A673 (cell line): ENCODE data around the gene HOXD3. TPM values are rescaled to one million over a fixed set of nuclear protein-coding genes. Genes with fewer than 3 reads are reported as not detected.

Source experiments
- BruUV-seq: library from RNA; stranded (reverse); fragments of 400-500 nt; replicated peaks from 2 replicates; lab custom pipeline; 2021; lab: Mats Ljungman, UMichigan
- CTCF ChIA-PET: fragments of 300-600 bp; sonication (Branson Sonifier 250); formaldehyde crosslinking; loops from one replicate; lab custom pipeline; 2022; ENCODE audit warnings: antibody characterized with exemption; lab: Charles Lee
- POLR2A ChIA-PET: fragments of 300-600 bp; sonication (Branson Sonifier 250); formaldehyde crosslinking; loops from one replicate; lab custom pipeline; 2022; ENCODE audit warnings: antibody characterized with exemption; ENCODE audit not compliant: low non-redundant PET; lab: Charles Lee
- DNase-seq: peaks from one replicate; pipeline ENCODE4 v3.0.0-alpha.2; 2015; ENCODE audit warnings: low spot score
- H3K27ac ChIP-seq: fragments of 200-600 bp; sonication (generic); 2 replicates; pipeline ENCODE4 v1.5.1; 2016; ENCODE audit warnings: mixed run types, low read depth, mild to moderate bottlenecking, mixed read lengths, antibody characterized with exemption, low read length; ENCODE audit not compliant: poor library complexity, severe bottlenecking
- H3K27me3 ChIP-seq: fragments of 200-600 bp; sonication (generic); replicated peaks from 2 replicates; pipeline ENCODE4 v1.6.1; 2017; ENCODE audit warnings: mixed run types, low read depth, mild to moderate bottlenecking, mixed read lengths, antibody characterized with exemption, low read length; ENCODE audit not compliant: insufficient read depth, poor library complexity
- H3K36me3 ChIP-seq: fragments of 200-600 bp; sonication (generic); 2 replicates; pipeline ENCODE4 v1.6.1; 2016; ENCODE audit warnings: mixed run types, mild to moderate bottlenecking, mixed read lengths, antibody characterized with exemption, low read length; ENCODE audit not compliant: insufficient read depth, poor library complexity, severe bottlenecking
- H3K4me1 ChIP-seq: fragments of 200-600 bp; sonication (generic); 2 replicates; pipeline ENCODE4 v1.6.1; 2017; ENCODE audit warnings: mixed run types, mild to moderate bottlenecking, mixed read lengths, antibody characterized with exemption, low read length; ENCODE audit not compliant: insufficient read depth, poor library complexity, severe bottlenecking
- H3K4me3 ChIP-seq: fragments of 200-600 bp; sonication (generic); 2 replicates; pipeline ENCODE4 v1.5.1; 2016; ENCODE audit warnings: low read depth, mixed run types, mild to moderate bottlenecking, mixed read lengths, low read length; ENCODE audit not compliant: poor library complexity, severe bottlenecking
- H3K9me3 ChIP-seq: fragments of 200-600 bp; sonication (generic); 2 replicates; pipeline ENCODE4 v1.6.1; 2016; ENCODE audit warnings: mixed run types, low read depth, mild to moderate bottlenecking, mixed read lengths, antibody characterized with exemption, low read length; ENCODE audit not compliant: poor library complexity, severe bottlenecking
- EZH2 ChIP-seq: fragments of 200-600 bp; sonication (generic); IDR thresholded peaks from 2 replicates; pipeline ENCODE4 v1.6.1; 2017; ENCODE audit warnings: borderline replicate concordance, low read depth, mild to moderate bottlenecking, mixed read lengths, antibody characterized with exemption, low read length; ENCODE audit not compliant: poor library complexity, severe bottlenecking
- intact Hi-C: fragments of 100-400 bp; cut with micrococcal nuclease; formaldehyde crosslinking; loops from one replicate; pipeline ENCODE4 v1.10.0; 2022; ENCODE audit not compliant: unreplicated experiment
- total RNA-seq: library from RNA; stranded (reverse); gene quantifications from 2 replicates; pipeline ENCODE4 v1.2.3, GENCODE V29; 2021
- TF ChIP-seq, protein P1 (sequence below): fragments of 300-800, 200-600 bp; sonication (generic); conservative IDR thresholded peaks from 2 replicates; pipeline ENCODE4 v1.5.1; 2017; ENCODE audit warnings: low read depth, mild to moderate bottlenecking, antibody characterized with exemption, low read length, moderate library complexity, mixed read lengths

HOXD3 gene
- total RNA-seq, 1 experiment from 2014 or later: 41.3 TPM

DNA sequence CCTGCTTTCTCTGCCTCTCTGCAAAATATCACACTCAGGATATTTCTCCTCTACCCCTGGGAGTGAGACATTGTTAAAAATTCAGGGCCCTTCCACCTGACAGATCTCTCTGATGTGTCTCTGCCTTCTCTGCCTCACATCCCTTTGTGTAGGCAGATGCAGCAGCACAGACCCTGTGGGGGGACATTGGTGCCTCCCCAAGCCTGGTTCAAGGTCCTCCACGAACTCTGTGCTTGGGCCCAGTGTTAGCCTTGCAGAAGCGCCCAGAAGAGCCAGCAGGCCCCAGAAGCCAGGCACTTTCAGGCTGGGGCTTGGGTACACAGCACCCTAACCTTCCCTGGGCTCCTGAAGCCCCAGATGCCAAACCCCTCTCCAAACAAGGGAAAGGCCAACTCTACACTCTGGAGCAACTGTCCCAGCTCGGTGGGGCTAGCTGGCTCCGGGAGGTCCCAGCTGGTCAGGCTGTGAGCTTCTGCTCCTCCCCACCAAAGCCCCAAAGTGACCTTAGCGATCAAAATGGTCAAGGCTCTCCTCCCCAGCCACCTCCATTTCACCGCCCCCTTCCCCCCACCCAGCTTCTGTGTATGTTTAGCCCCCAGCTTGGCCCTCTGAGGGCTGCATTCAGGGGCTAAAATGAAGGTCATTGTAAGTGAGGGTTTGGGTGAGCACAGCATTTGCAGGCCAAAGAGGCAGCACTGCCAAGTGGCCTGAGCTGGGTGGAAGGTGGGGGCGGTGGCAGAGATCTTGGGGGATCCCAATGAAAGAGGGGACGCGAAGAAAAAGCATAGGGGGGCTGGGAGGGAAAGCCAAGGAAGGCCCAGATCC, 31.9 kb upstream of the HOXD3 start:
- intact Hi-C loops: loop anchor here (5.0 to 10.0 kb wide), 4 partner anchors 427 to 1630 kb away; no protein-coding TSS in a partner anchor
- ChIA-PET CTCF (interaction anchor here (0.6 kb wide), 1 partner anchor 1023 kb away, joined by 4 read pairs; no protein-coding TSS in a partner anchor), POLR2A (interaction anchor here (0.7 kb wide), 1 partner anchor 1025 kb away, joined by 4 read pairs; no protein-coding TSS in a partner anchor)
- H3K4me1 ChIP-seq: peaks cover 54% of the 10 kb centered on the region
- peaks cover 37% of the 10 kb centered on the region for H3K36me3 ChIP-seq
- no peaks in the 10 kb centered on the region for H3K27me3 ChIP-seq
- peak overlapping the region; percentile 98 for H3K27ac ChIP-seq
- TF ChIP-seq, protein P1, sequence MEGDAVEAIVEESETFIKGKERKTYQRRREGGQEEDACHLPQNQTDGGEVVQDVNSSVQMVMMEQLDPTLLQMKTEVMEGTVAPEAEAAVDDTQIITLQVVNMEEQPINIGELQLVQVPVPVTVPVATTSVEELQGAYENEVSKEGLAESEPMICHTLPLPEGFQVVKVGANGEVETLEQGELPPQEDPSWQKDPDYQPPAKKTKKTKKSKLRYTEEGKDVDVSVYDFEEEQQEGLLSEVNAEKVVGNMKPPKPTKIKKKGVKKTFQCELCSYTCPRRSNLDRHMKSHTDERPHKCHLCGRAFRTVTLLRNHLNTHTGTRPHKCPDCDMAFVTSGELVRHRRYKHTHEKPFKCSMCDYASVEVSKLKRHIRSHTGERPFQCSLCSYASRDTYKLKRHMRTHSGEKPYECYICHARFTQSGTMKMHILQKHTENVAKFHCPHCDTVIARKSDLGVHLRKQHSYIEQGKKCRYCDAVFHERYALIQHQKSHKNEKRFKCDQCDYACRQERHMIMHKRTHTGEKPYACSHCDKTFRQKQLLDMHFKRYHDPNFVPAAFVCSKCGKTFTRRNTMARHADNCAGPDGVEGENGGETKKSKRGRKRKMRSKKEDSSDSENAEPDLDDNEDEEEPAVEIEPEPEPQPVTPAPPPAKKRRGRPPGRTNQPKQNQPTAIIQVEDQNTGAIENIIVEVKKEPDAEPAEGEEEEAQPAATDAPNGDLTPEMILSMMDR: no peak
- DNase-seq: peak; percentile 21
- no TSS peak for BruUV-seq
- no peaks in the 10 kb centered on the region for H3K9me3 ChIP-seq
- peak overlapping the region; percentile 71 for H3K4me3 ChIP-seq

DNA sequence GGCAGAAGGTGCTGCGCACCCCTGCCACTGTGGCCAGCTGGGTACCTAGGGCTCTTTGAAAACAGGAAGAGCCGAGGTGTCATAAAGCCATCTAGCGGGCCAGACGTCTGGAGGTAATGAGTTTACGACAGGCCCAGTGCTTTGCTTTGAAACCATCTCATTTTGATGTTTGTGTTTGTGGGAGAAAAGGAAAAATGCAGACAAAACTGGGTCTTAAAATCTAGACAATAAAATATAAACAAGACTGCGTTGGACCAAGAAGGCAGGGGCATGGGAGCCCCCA, 31.4 kb upstream of the HOXD3 start:
- Histone ChIP-seq H3K27me3 (no peaks in the 10 kb centered on the region), H3K4me3 (peak overlapping the region; percentile 71), H3K27ac (peak overlapping the region; percentile 98), H3K36me3 (peaks cover 32% of the 10 kb centered on the region), H3K4me1 (peaks cover 49% of the 10 kb centered on the region), H3K9me3 (no peaks in the 10 kb centered on the region)
- CTCF ChIA-PET: no interaction called here
- intact Hi-C loops: loop anchor here (2.0 to 10.0 kb wide), 5 partner anchors 427 to 1629 kb away; no protein-coding TSS in a partner anchor
- no TSS peak for BruUV-seq
- peak; percentile 41 for DNase-seq
- POLR2A ChIA-PET: interaction anchor here (0.7 kb wide), 1 partner anchor 1024 kb away, joined by 4 read pairs; no protein-coding TSS in a partner anchor
- TF ChIP-seq, protein P1: no peak

DNA sequence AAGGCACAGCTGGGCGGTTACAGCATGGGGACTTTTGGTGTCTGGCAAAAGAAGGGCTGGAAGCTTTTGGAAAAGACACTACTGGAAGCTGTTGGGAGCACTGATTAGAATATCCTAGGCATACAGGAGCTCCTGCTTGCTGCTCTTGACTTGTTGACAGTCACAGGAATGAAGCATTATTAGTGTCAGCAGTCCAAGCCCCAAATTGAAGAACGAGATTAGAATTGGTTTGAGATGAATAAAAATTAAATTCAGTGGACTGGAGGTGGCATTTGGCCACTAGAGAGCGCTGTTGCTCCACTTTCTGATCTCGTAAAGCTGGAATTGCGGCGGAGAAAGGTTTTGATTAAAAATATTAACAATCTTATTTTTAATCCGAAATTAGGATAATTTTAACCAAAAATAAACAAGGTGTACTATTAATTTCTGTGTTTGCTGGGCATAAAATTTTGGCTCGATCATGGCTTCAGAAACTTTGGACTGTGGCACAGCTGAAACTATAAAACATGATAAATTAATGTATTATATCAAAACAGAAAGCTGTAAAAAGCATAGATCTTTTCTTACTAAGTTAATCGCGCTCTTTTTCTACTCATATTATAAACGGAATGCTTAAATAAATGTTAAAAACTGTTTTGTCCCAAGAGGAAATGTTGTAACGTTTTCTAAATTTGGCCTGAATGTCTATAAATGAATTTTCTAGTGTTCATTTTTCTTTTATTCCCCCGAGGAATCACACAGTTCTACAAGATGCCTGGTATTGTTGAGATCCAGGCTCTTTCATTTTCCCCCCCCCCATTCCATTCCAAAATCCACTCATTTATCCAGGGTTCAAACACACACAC, 30.0 kb upstream of the HOXD3 start:
- Histone ChIP-seq H3K4me3 (peak overlapping the region; percentile 62), H3K27ac (peak overlapping the region; percentile 98), H3K9me3 (no peaks in the 10 kb centered on the region), H3K27me3 (no peaks in the 10 kb centered on the region), H3K36me3 (peaks cover 23% of the 10 kb centered on the region), H3K4me1 (peaks cover 38% of the 10 kb centered on the region)
- ChIA-PET POLR2A (interaction anchor here (0.5 to 0.7 kb wide), 3 partner anchors 15 to 634 kb away, joined by 3 to 4 read pairs (median 4); no protein-coding TSS in a partner anchor), CTCF (interaction anchor here (0.6 to 2.5 kb wide), 16 partner anchors 9 to 1037 kb away, joined by 3 to 24 read pairs (median 4); no protein-coding TSS in a partner anchor)
- DNase-seq: peak; percentile 87
- no TSS peak for BruUV-seq
- TF ChIP-seq, protein P1: peak; percentile 93
- TF ChIP-seq EZH2: no peak
- intact Hi-C loops: loop anchor here (2.0 to 10.0 kb wide), 5 partner anchors 425 to 1628 kb away; no protein-coding TSS in a partner anchor
